M059J (cell line): ENCODE results near the gene SH3PXD2A. TPM values are rescaled to one million over a fixed set of nuclear protein-coding genes. Genes with fewer than 3 reads are reported as not detected.

ENCODE experiments used
- DNase-seq: peaks from one replicate; pipeline ENCODE4 v3.0.0-alpha.2; 2012; ENCODE audit warnings: low read depth
- total RNA-seq: library from RNA; depleted of rRNA; stranded (reverse); fragments of >200 nt; shearing (Covaris generic); gene quantifications from 2 replicates; pipeline ENCODE4 v1.2.3, GENCODE V29; 2014; rRNA removed

SH3PXD2A gene, protein sequence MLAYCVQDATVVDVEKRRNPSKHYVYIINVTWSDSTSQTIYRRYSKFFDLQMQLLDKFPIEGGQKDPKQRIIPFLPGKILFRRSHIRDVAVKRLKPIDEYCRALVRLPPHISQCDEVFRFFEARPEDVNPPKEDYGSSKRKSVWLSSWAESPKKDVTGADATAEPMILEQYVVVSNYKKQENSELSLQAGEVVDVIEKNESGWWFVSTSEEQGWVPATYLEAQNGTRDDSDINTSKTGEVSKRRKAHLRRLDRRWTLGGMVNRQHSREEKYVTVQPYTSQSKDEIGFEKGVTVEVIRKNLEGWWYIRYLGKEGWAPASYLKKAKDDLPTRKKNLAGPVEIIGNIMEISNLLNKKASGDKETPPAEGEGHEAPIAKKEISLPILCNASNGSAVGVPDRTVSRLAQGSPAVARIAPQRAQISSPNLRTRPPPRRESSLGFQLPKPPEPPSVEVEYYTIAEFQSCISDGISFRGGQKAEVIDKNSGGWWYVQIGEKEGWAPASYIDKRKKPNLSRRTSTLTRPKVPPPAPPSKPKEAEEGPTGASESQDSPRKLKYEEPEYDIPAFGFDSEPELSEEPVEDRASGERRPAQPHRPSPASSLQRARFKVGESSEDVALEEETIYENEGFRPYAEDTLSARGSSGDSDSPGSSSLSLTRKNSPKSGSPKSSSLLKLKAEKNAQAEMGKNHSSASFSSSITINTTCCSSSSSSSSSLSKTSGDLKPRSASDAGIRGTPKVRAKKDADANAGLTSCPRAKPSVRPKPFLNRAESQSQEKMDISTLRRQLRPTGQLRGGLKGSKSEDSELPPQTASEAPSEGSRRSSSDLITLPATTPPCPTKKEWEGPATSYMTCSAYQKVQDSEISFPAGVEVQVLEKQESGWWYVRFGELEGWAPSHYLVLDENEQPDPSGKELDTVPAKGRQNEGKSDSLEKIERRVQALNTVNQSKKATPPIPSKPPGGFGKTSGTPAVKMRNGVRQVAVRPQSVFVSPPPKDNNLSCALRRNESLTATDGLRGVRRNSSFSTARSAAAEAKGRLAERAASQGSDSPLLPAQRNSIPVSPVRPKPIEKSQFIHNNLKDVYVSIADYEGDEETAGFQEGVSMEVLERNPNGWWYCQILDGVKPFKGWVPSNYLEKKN
- 1.7 and 5.0 TPM in 2 replicates for total RNA-seq

DNA sequence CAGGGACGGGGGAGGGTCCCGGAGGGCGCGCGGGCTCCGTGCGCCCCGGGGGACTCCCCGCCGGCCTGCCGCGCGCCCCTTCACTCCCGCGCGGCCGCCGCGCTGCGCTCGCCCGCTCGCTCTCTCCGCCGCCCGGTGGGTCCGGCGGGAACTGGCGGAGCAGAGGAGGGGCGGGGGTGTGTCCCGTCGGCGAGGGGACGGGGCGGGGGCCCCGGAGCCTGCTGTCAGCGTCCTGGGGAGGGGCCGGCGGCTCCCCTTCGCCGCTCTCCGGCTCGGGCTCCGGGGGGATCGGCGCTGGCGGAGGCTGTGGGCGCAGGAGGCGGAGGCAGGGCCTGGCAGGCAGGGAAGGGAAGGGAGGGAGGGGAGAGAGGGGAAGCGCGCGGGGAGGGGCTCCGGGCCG lies at the start of gene SH3PXD2A:
Gene SH3PXD2A (minus strand): TSS at position 153 of the 400 bp plus-strand sequence. CDS start 310 bp downstream, outside the sequence.
- no peak for DNase-seq

DNA sequence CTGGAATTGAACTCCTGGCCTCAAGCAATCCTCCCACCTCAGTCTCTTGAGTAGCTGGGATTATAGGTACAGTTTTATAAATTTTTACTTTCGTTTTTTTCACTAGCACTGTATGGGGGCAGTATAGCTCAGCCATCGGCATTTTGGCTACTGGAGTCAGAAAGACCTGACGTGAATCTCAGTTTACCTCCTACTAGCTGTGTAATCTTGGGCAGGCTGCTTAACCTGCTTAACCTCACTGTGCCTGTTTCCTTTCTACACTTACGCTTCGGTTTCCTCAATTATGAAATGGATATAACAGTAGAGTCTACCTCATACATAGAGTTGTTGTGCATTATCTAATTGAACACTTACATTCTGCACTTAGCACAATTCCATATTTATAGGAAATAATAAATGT lies 45.9 kb upstream of the SH3PXD2A start:
- DNase-seq: no peak

DNA sequence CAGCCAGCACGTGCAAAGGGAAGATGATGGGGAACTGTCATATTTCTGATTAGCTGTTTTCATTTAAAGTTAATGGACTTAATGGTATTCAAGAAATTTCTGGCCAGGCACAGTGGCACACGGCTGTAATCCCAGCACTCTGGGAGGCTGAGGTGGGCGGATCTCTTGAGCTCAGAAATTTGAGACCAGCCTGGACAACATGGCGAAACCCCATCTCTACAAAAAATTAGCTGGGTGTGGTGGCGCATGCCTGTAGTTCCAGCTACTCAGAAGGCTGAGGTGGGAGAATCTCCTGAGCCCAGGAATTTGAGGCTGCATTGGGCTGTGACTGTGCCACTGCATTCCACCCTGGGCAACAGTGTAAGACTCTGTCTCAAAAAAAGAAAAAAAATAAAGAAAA lies 43.9 kb upstream of the SH3PXD2A start:
- DNase-seq: no peak

DNA sequence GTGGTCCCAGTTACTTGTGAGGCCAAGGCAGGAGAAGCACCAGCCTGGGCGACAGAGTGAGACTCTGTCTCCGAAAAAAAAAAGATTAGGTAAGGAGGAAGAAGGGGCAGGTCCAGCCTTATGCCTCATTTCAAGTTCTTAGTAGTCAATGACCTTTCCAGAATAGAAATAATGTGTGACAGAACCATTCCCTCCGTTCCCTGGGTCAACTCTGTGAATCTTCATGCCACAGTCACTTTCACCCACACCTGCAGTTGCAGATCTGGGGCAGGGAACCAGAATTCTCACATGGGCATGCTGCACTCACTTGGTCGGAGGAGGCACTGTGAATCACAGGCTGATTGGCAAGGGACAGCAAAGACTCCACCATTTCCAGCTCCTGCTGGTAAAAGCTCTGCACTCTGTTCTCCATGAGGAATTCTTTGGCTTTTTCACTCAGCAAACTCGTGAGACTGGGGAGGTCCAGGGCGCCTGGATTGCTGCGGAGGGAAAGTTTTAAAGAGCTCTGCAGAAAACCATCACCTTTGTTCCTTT lies 41.9 kb upstream of the SH3PXD2A start:
- peak; percentile 15 for DNase-seq

DNA sequence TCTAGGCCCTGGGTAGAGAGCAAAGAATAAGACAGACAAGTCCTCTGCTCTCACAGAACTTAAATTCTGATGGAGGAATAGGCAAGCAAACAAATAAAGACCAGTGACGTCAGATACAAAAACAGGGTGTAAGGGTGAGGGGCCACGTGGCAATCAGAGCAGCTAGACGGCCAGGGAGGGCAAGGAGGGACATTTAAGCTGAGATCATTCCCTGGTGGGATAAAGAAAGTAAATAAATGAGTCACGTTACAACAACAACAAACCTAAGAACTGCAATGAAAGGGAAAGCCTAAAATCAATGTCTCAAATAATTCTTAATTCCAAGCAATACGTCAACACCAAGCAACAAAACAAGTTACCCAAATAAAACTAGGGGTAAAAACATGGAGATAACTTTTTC lies 40.8 kb upstream of the SH3PXD2A start:
- DNase-seq: peak; percentile 53

DNA sequence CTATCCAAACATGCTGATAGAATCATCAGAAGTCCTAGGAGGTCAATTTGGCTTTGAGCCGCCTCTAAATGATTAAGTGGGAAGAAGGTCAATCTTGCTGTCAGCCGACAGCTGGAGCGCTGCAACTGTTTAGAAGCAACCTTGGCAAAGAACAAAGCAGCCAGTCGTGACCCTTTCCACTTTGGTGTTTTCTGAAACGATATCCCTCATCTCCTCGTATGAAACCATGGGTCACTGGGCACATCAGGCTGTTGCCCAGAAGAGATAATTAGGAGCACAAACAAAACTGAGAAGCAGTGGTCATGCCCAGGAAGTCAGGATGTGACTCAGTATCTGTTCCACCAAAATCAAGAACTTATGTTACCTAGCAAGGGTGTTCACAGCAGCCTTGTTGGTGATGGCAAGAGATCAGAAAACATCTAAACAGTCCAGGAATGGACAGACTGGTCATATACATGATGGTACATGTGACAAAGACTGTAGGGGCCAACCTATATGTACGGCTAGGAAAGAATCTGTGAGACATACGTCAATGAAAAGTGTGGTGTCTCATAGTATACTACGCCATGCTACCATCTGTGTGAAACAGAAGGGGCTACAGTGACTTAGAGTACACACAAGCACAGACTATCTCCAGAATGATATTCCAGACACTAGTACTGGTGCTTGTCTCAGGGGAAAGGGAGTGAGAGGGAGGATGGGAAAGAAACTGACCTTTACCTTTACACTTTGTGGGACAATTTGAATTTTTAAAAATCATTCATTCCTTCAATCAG lies 40.2 kb upstream of the SH3PXD2A start:
- DNase-seq: peak; percentile 95

DNA sequence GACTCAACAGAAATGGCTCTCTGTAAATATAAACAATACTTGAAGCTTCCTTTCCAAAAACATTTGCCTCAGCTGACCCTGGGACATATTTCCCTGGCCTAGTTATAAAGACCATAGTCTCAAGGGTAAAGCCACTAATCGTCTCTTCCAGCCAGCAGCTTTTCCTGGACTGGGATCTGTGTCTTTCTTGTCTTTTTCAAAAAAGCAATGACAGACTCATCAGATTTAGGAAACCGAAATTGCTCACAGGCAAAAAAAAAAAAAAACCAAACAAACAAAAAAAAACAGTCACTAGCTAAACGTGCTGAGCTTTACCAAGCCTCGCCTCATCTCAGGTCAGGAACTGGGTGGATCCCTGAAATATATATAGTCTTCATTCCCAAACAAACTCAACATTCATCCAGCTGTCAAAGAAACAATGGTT lies 39.1 kb upstream of the SH3PXD2A start:
- peak; percentile 66 for DNase-seq

DNA sequence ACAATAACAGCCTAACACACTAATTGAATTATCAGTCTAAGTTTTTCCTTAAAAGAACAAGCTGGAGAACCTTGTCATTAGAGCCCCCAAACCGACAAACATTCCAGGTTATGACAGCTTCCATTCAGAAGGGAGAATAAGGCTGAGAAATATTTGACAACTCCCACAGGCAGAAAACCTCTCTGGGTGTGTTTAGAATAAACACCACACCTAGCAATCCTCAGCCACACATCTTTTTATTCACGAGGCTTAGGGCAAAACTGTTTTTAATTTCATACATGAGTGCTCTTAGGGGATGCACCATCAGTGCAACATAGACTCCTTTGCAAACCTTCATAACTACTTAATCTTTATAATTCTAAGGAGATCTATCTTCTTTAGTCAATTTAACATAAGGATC lies 38.4 kb upstream of the SH3PXD2A start:
- peak; percentile 24 for DNase-seq

DNA sequence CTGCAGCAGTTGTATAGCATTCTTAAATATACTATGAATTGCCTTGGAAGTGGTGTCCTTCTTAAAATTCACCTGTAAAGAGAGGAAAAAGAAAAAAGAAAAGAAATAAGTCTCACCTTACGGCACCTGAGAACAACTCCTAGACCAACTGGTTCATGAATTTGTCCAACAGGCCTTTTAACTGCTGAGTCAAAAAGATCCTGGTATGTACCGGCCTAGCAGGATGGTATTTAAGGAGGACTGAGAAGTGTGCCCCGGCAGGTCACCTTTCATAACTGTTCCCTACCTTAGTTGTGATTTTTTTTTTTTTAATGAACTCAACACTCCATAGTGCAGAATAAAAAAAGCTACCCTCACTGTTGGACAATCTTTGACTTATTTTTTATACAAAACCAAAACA lies 36.8 kb upstream of the SH3PXD2A start:
- DNase-seq: no peak

DNA sequence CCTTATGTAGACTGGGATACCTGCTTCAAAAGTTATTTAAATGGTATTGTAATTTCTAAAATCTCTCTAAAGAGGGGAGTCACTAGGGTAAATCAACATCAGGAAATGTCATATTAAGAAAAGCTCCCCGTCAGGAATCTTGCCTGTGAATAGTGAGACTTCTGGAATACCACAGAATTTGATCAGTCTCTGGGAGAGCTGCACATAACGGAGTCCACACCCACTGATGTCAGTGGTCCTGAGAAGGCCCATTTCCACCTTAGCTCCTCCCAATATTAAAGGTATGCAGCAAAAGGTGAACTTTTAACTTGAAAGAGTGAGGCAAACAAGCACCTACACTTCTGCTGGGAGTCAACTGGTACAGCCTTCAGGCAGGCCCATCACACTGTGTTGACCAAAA lies 35.3 kb upstream of the SH3PXD2A start:
- no peak for DNase-seq

DNA sequence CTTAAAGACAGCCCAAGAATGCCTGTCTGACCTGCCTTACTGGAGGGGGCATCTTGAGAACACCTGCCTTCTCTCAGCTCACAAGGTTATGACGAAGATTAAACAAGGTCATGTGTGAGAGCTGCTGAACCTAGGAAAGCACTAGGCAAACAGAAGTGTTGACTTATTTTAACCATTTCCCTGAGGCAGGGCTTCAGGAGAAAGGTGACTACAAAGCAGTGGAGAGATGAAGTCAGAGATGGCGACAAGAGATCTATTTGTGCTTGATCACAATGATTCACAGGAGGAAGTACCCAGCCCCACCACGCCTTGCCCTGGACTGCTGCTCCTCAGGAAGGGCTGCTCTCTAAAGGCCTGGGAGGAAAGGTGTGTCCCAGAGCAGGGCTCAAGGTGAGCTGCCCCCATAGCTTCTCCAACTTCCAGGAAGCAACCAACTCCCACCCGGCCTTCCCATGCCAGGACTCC lies 34.9 kb upstream of the SH3PXD2A start:
- peak; percentile 32 for DNase-seq

DNA sequence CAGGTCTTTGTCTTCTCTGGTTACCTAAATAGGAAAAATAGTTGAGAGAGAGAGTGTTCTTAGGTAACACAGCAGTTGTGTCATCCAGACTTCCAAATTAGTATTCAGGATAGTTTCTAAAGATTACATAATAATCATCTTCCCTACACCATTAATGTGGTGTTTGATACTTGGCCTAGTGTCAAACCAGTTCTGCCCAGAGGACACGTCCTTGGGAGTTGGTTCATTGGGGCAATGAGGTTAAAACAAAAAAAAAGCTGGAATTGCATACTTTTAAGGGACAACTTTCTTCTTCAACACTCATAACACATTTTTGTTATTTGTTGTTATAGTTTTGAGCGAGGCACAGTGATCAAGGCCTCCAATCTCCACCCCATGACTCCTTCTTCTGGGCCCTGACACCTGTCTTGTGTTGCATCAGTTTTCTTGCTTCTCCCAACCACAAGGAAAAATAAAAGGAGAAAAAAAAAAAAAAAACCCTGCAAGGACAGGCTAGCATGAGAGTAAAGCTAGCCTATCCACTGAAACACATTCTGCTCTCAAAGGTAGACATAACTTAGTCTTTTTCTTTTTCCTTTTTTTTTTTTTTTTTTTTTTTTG lies 33.8 kb upstream of the SH3PXD2A start:
- no peak for DNase-seq

DNA sequence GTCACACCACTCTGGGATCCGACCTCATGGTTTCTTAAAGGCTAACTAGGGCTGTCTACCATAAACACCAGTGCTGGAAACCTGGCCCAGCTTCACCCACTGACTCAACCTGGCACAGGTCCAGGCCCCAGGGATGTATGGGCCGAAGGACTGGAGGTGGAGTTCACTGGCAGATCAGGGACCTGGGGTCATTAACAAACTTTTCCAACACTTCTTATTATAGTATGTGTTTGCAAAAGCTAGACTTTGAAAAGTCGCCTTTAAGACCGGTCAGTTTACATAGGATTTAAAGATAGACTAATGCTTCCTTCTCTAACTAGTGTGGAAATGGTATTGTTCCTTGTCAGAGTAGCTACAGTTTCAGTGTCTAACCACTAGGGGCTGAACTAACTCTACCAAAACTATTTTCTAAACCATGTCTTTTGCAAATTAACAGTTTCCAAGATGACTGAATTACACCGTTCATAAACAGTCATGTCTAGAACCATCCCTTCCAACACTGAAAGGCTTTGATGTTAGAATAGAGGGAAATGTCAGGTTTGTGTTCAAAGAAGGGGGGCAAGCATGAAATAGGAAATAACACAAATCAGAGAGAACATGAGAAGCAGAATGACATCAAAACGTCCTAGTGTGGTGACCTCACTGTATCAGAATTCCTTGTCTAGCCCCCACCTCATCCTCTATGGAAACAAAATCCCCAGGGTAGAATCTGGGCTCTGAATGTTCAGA lies 32.9 kb upstream of the SH3PXD2A start:
- DNase-seq: peak; percentile 84

DNA sequence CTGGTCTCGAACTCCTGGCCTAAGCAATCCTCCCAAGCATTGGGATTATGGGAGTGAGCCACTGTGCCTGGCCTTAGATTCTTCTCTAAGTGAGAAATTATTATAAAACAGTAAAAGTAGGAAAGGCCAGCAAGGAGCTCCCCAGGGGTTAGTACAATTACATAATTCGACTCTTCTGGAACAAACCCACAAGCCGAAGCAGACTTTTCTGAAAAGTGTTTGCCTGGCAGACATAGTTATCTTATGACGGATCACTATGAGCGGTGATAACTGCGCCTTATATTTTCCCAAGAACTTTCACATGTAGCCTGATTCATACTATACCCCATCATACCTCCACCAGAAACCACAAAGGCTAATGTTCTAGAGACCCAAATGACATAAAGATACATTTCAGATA lies 30.2 kb upstream of the SH3PXD2A start:
- no peak for DNase-seq

DNA sequence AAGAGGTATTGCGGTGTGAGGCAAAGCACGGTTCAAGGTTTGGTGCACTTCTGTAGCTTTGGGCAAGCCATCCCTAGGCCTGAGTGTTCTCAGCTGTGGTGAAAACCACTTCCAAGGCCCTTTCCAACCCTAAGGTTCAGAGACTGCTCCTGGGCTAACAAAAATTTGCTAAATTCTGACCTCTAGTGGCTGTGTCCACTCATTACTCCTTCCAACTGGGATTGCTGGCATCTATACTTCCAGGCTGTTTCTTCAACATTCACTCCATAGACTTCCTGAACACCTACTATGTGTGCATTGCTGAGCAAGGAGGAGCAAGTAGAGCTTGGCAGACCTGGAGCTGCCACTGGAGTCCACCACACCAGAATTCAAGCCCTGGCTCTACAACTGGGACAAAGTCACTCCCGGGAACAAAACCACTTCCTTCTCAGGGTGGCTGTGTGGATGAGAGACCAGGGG lies 29.3 kb upstream of the SH3PXD2A start:
- DNase-seq: peak; percentile 64

DNA sequence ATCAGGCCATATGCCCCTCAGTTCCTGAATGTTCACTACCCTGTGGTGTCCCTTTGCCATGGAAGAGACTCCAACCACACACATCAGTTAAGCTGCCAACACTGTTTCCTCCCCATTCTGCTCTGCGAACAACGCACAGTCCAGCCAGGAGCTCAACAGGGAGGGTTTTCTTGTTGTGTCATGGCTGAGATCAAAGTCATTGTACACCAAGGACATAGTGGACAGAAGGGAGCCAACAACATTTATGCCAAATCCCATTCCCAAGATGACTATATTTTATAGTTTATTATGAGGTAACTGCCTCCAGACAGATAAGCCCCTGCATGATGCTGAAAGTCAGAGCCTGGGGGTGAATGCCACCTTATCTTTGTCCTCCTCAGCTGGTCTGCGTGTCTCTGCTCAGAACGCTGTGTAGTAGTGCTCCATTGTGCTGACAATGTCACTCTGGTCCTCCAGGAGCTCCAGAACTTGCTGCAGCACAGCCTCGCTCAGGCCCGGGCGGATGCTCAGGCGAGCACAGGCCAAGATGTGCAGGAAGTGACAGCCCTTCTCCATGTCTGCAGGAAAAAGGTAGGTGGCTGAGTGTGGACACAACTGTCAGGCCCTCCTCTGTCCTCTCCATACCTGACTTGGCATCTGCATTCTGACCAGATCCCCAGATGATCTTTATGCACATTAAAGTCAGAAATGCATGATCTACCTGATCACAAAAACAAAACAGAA lies 27.1 kb upstream of the SH3PXD2A start:
- no peak for DNase-seq

DNA sequence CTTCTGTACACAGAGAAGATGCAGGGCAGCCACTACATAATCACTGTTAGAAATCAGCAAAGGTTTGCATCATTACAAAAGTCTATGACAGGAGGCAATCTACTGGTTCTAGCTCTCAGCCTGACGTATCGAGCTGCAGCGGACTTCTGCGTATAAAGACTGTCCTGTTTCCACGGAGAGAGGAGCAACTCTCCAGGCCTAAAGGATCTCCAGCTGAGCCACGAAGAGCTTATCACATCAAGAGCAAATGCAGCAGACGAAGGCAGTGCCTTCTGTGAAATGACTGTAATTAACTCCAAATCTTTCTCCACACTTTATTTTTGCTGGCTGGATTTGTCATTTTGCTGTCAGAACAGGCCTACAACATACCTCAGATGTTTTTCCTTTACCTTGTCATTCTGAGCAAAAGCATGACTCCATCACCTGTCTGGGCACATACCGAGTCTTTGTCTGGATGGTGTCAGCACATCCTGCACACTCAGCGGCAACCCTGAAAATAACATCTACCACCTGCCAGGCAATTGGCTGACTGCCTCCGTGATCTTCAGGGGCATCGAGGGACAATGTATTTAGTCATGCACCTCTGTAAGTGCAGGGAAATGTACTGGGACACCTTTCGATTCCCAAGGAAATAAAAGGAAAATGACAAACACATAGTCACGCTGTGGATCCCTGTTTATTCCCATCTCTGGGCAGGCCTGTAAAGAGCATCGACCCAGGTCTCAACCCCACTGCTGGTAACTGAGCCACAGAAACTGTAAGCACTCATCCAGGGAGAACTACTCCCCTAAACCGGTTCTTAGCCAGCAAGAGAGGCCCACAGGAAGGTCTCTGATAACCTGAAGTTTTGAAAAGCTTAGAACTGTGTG lies 26.3 kb upstream of the SH3PXD2A start:
- DNase-seq: no peak

DNA sequence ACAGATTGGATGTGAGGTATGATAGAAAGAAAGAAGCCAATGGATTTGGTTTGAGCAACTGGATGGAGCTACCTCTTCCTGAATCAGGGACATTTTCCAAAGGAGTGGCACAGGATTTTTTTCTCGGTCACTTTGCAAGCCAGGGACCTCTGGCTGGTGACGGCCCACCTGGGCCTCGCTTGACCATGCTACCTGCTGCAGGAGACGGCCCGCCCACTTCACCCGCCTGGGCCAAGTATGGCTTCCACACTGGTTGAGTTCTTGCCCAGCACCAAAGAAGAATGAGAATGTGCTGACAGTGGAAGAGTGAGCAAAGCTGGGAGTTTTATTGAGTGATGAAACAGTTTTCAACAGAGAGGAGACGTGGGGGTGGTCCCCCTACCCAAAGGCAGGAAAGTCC lies 24.5 kb upstream of the SH3PXD2A start:
- DNase-seq: no peak
